A549 (cell line): Measurements from ENCODE around the gene OGFR.

ENCODE experiments used
- CBX2 ChIP-seq: fragments of 200-600 bp; sonication (generic); IDR thresholded peaks from 2 replicates; pipeline ENCODE4 v1.6.1; 2016; ENCODE audit warnings: low read depth, mild to moderate bottlenecking, borderline replicate concordance
- CHD4 ChIP-seq: fragments of 200-600 bp; sonication (generic); IDR thresholded peaks from 2 replicates; pipeline ENCODE4 v1.6.1; 2016; ENCODE audit warnings: antibody characterized with exemption, mild to moderate bottlenecking, borderline replicate concordance
- PHF8 ChIP-seq: fragments of 200-600 bp; sonication (generic); IDR thresholded peaks from 2 replicates; pipeline ENCODE4 v1.6.1; 2016; ENCODE audit warnings: low read depth, mild to moderate bottlenecking, antibody characterized with exemption, moderate library complexity, borderline replicate concordance
- POLR2A ChIP-seq: IDR thresholded peaks from 2 replicates; pipeline ENCODE4 v1.6.1; 2012; ENCODE audit warnings: mild to moderate bottlenecking, low read length
- TF ChIP-seq, protein P1 (sequence below): fragments of >200 bp; sonication (Bioruptor Twin); formaldehyde crosslinking; IDR thresholded peaks from 3 replicates; pipeline ENCODE4 v1.5.1; 2016
- TF ChIP-seq, protein P2 (sequence below): fragments of 200-600 bp; sonication (generic); IDR thresholded peaks from 2 replicates; pipeline ENCODE4 v1.6.1; 2016; ENCODE audit warnings: antibody characterized with exemption, mild to moderate bottlenecking, moderate library complexity

DNA sequence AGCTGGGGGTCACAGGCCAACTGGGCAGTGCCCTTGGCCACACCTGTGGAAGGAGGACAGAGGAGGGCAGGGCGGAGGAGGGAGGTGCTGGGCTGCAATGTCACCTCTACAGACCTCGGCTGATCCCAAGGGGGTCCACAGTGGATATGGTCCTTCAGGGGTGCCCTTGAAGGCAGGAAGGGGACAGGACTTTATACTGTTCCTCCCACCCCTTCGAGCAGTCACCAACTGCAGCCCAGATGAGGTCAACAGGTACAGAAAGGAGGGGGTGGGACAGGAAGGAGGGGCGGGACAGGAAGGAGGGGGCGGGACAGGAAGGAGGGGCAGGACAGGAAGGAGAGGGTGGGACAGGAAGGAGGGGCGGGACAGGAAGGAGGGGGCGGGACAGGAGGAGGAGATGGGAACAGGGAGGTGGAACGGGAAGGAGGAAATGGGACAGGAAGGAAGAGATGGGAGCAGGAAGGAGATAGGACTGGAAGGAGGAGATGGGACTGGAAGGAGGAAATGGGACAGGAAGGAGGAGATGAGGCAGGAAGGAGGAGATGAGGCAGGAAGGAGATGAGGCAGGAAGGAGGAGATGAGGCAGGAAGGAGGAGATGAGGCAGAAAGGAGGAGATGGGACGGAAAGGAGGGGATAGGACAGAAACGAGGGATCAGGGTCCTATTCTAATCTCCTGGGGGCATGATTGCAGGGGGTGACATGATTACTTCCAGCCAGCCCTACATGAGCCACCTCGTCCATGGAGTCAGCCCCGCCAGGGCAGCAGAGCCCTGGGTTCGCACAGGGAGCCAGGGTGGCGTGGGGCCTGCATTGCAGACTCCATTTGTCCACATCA lies 27.7 kb upstream of the OGFR start:
- TF ChIP-seq, protein P1, sequence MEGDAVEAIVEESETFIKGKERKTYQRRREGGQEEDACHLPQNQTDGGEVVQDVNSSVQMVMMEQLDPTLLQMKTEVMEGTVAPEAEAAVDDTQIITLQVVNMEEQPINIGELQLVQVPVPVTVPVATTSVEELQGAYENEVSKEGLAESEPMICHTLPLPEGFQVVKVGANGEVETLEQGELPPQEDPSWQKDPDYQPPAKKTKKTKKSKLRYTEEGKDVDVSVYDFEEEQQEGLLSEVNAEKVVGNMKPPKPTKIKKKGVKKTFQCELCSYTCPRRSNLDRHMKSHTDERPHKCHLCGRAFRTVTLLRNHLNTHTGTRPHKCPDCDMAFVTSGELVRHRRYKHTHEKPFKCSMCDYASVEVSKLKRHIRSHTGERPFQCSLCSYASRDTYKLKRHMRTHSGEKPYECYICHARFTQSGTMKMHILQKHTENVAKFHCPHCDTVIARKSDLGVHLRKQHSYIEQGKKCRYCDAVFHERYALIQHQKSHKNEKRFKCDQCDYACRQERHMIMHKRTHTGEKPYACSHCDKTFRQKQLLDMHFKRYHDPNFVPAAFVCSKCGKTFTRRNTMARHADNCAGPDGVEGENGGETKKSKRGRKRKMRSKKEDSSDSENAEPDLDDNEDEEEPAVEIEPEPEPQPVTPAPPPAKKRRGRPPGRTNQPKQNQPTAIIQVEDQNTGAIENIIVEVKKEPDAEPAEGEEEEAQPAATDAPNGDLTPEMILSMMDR = no peak
- TF ChIP-seq CBX2 (no peak), POLR2A (no peak), PHF8 (no peak), CHD4 (no peak)
- TF ChIP-seq, protein P2, sequence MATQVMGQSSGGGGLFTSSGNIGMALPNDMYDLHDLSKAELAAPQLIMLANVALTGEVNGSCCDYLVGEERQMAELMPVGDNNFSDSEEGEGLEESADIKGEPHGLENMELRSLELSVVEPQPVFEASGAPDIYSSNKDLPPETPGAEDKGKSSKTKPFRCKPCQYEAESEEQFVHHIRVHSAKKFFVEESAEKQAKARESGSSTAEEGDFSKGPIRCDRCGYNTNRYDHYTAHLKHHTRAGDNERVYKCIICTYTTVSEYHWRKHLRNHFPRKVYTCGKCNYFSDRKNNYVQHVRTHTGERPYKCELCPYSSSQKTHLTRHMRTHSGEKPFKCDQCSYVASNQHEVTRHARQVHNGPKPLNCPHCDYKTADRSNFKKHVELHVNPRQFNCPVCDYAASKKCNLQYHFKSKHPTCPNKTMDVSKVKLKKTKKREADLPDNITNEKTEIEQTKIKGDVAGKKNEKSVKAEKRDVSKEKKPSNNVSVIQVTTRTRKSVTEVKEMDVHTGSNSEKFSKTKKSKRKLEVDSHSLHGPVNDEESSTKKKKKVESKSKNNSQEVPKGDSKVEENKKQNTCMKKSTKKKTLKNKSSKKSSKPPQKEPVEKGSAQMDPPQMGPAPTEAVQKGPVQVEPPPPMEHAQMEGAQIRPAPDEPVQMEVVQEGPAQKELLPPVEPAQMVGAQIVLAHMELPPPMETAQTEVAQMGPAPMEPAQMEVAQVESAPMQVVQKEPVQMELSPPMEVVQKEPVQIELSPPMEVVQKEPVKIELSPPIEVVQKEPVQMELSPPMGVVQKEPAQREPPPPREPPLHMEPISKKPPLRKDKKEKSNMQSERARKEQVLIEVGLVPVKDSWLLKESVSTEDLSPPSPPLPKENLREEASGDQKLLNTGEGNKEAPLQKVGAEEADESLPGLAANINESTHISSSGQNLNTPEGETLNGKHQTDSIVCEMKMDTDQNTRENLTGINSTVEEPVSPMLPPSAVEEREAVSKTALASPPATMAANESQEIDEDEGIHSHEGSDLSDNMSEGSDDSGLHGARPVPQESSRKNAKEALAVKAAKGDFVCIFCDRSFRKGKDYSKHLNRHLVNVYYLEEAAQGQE = no peak
